ENCODE measurements around the gene CRYGN.

CRYGN gene

GRCh38 chr7:151447312-151447711 is 7.4 kb upstream of the CRYGN start:
- Histone ChIP-seq H3K9ac (no peak overlapping the region), H3K36me3 (ENCODE audit: control insufficient read depth, insufficient read depth, low read length) (no peaks in the 10 kb centered on the region), H3K9me3 (ENCODE audit: control insufficient read depth, low read length) (no peaks in the 10 kb centered on the region), H3K27me3 (ENCODE audit: control insufficient read depth, insufficient read depth, low read length) (no peaks in the 10 kb centered on the region), H3K4me2 (ENCODE audit: low read length) (no peak overlapping the region), H3K79me2 (no peaks in the 10 kb centered on the region), H2AFZ (no peak overlapping the region), H3K4me1 (peaks cover 4% of the 10 kb centered on the region), H3K4me3 (ENCODE audit: low read depth, low read length) (no peak overlapping the region), H3K27ac (no peak overlapping the region)
- no peak for TF ChIP-seq CTCF (IDR thresholded peaks at IDR 0.05)

GRCh38 chr7:151446412-151446811 is 6.5 kb upstream of the CRYGN start:
- Histone ChIP-seq H2AFZ (no peak overlapping the region), H3K4me3 (ENCODE audit: low read depth, low read length) (no peak overlapping the region), H3K36me3 (ENCODE audit: control insufficient read depth, insufficient read depth, low read length) (no peaks in the 10 kb centered on the region), H3K4me2 (ENCODE audit: low read length) (no peak overlapping the region), H3K4me1 (peaks cover 4% of the 10 kb centered on the region), H3K79me2 (no peaks in the 10 kb centered on the region), H3K9me3 (ENCODE audit: control insufficient read depth, low read length) (no peaks in the 10 kb centered on the region), H3K27me3 (ENCODE audit: control insufficient read depth, insufficient read depth, low read length) (no peaks in the 10 kb centered on the region), H3K9ac (no peak overlapping the region), H3K27ac (no peak overlapping the region)
- no peak for TF ChIP-seq CTCF (IDR thresholded peaks at IDR 0.05)

- peaks cover 12% of the 10 kb centered on the region for H3K4me1 ChIP-seq
- H3K27me3 ChIP-seq (ENCODE audit: control insufficient read depth, insufficient read depth, low read length): no peaks in the 10 kb centered on the region
- H3K9ac ChIP-seq: no peak overlapping the region
- no peaks in the 10 kb centered on the region for H3K79me2 ChIP-seq
- H2AFZ ChIP-seq: no peak overlapping the region
- no peak overlapping the region for H3K27ac ChIP-seq
- H3K36me3 ChIP-seq (ENCODE audit: control insufficient read depth, insufficient read depth, low read length): no peaks in the 10 kb centered on the region
- TF ChIP-seq CTCF (IDR thresholded peaks at IDR 0.05): no peak
- no peak overlapping the region for H3K4me2 ChIP-seq (ENCODE audit: low read length)
- H3K4me3 ChIP-seq (ENCODE audit: low read depth, low read length): no peak overlapping the region
- H3K9me3 ChIP-seq (ENCODE audit: control insufficient read depth, low read length): no peaks in the 10 kb centered on the region
Observed at GRCh38 chr7:151444632-151445031, 4.7 kb upstream of the CRYGN start.

- Histone ChIP-seq H3K36me3 (ENCODE audit: control insufficient read depth, insufficient read depth, low read length) (no peaks in the 10 kb centered on the region), H3K27ac (peak overlapping the region; percentile 1), H3K4me2 (ENCODE audit: low read length) (no peak overlapping the region), H2AFZ (no peak overlapping the region), H3K79me2 (no peaks in the 10 kb centered on the region), H3K9me3 (ENCODE audit: control insufficient read depth, low read length) (no peaks in the 10 kb centered on the region), H3K9ac (no peak overlapping the region), H3K4me1 (peaks cover 15% of the 10 kb centered on the region), H3K4me3 (ENCODE audit: low read depth, low read length) (no peak overlapping the region), H3K27me3 (ENCODE audit: control insufficient read depth, insufficient read depth, low read length) (no peaks in the 10 kb centered on the region)
- no peak for TF ChIP-seq CTCF (IDR thresholded peaks at IDR 0.05)
Observed at GRCh38 chr7:151442776-151443496, 3.0 kb upstream of the CRYGN start.

Data from parathyroid adenoma (tissue), 2 donors.